DMS79 treated with DMSO at 0.1 percent for 48 hours (cell line): Measurements from ENCODE around the gene FAM117B.
"Not testable (repeated sequence)": the region's sequence is repeated elsewhere in the genome, so short reads cannot be mapped to it uniquely, and the experiment has no call there.

Experiments
- DNase-seq: peaks from one replicate; lab custom pipeline; 2025; lab: John Stamatoyannopoulos, UW

Gene FAM117B

GRCh38 chr2:202638721-202639120 is 4.0 kb downstream of the FAM117B start:
- DNase-seq = no peak

GRCh38 chr2:202639231-202639630 is 4.5 kb downstream of the FAM117B start:
- DNase-seq = no peak

- no peak for DNase-seq
These were observed 7.8 kb downstream of the FAM117B start for GRCh38 chr2:202642567-202642966.

GRCh38 chr2:202643012-202643858 is 8.5 kb downstream of the FAM117B start:
- DNase-seq = no peak

GRCh38 chr2:202652119-202652518 is 17.4 kb downstream of the FAM117B start:
- DNase-seq = no peak

GRCh38 chr2:202653890-202654289 is 19.1 kb downstream of the FAM117B start:
- DNase-seq = no peak

GRCh38 chr2:202657876-202658275 is 23.1 kb downstream of the FAM117B start:
- no peak for DNase-seq

- no peak for DNase-seq
These were observed 26.0 kb downstream of the FAM117B start for GRCh38 chr2:202660796-202661195.

GRCh38 chr2:202669841-202670240 is 35.1 kb downstream of the FAM117B start:
- DNase-seq = no peak

GRCh38 chr2:202671317-202672035 is 36.7 kb downstream of the FAM117B start:
- no peak for DNase-seq

GRCh38 chr2:202675097-202675496 is 40.3 kb downstream of the FAM117B start:
- DNase-seq = not testable (repeated sequence)

- DNase-seq = no peak
These were observed 45.2 kb downstream of the FAM117B start for GRCh38 chr2:202679980-202680379.

- no peak for DNase-seq
These were observed 45.7 kb downstream of the FAM117B start for GRCh38 chr2:202680512-202680911.

GRCh38 chr2:202681688-202682205 is 47.0 kb downstream of the FAM117B start:
- no peak for DNase-seq

- DNase-seq = no peak
These were observed 47.5 kb downstream of the FAM117B start for GRCh38 chr2:202682274-202682673.

- no peak for DNase-seq
These were observed 52.5 kb downstream of the FAM117B start for GRCh38 chr2:202687276-202687675.

GRCh38 chr2:202689459-202689858 is 54.7 kb downstream of the FAM117B start:
- no peak for DNase-seq

- no peak for DNase-seq
These were observed 55.1 kb downstream of the FAM117B start for GRCh38 chr2:202689898-202690297.

GRCh38 chr2:202690321-202690900 is 55.6 kb downstream of the FAM117B start:
- no peak for DNase-seq

- no peak for DNase-seq
These were observed 58.7 kb downstream of the FAM117B start for GRCh38 chr2:202693503-202693902.

GRCh38 chr2:202695166-202695565 is 60.4 kb downstream of the FAM117B start:
- DNase-seq = no peak

GRCh38 chr2:202700075-202700901 is 65.5 kb downstream of the FAM117B start:
- no peak for DNase-seq
